Measurements from ENCODE around the gene PLXNB1.

PLXNB1 gene

GRCh38 chr3:48364840-48365239, 65.0 kb downstream of the PLXNB1 start:
- ATAC-seq (no peak), DNase-seq (no peak)
- peaks cover 27 to 30% of the 10 kb centered on the region in 2 donors for H3K9me3 Mint-ChIP-seq
- no peak overlapping the region for H3K4me3 Mint-ChIP-seq
- no peaks in the 10 kb centered on the region for H3K27me3 Mint-ChIP-seq
- H3K4me1 Mint-ChIP-seq = no peaks in the 10 kb centered on the region
- no peak overlapping the region for H3K27ac Mint-ChIP-seq

GRCh38 chr3:48361928-48362327, 68.0 kb downstream of the PLXNB1 start:
- Mint-ChIP-seq H3K27me3 (no peaks in the 10 kb centered on the region), H3K4me1 (no peaks in the 10 kb centered on the region), H3K27ac (no peak overlapping the region), H3K4me3 (no peak overlapping the region), H3K9me3 (peaks cover 27 to 30% of the 10 kb centered on the region in 2 donors)
- no peak for ATAC-seq
- no peak for DNase-seq

DNA sequence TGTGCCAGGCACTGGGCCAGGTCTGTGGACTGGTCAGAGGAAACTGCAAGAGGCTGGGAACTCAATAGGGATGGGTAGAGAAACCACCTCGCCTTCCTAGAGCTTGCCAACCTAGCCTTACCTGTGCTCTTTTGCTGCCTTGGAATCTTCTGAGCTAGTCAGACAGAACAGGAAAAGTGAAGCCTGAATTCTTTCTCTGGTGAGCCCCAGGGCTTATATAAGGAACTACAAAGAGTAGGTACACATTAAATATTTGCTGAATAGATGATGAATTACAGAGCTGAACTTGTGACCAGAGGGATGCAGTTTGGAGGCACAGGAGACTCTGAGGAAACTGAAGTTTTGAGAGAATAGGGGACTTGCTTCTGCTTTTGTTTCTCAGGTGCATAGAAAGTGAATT, 73.5 kb downstream of the PLXNB1 start:
- H3K4me3 Mint-ChIP-seq = no peak overlapping the region
- no peak for DNase-seq
- no peaks in the 10 kb centered on the region for H3K4me1 Mint-ChIP-seq
- H3K27ac Mint-ChIP-seq = no peak overlapping the region
- no peak for ATAC-seq
- peaks cover 12 to 17% of the 10 kb centered on the region in 2 donors for H3K9me3 Mint-ChIP-seq
- H3K27me3 Mint-ChIP-seq = peaks cover 16% of the 10 kb centered on the region

GRCh38 chr3:48353987-48354386, 75.9 kb downstream of the PLXNB1 start:
- no peak overlapping the region for H3K4me3 Mint-ChIP-seq
- no peak overlapping the region for H3K27ac Mint-ChIP-seq
- DNase-seq (no peak), ATAC-seq (no peak)
- H3K4me1 Mint-ChIP-seq = no peaks in the 10 kb centered on the region
- peaks cover 0 to 9% of the 10 kb centered on the region in 2 donors for H3K9me3 Mint-ChIP-seq
- H3K27me3 Mint-ChIP-seq = peaks cover 16% of the 10 kb centered on the region

Data from stimulated activated naive CD8-positive, alpha-beta T cell treated with anti-CD3 and anti-CD28 coated beads, Interleukin-15, amount 100 ng/mL, for 72 hours (primary cell).